GM12801 (cell line): ENCODE results near the gene KRTAP2-4.
"Not testable (repeated sequence)": the region's sequence is repeated elsewhere in the genome, so short reads cannot be mapped to it uniquely, and the experiment has no call there.

Experiments
- CTCF ChIP-seq: IDR thresholded peaks from one replicate; pipeline ENCODE4 v1.5.1; 2011; ENCODE audit warnings: control low read depth; ENCODE audit not compliant: insufficient read length; ENCODE audit errors: extremely low read depth

The KRTAP2-4 gene

GRCh38 chr17:41065829-41066624 lies at the start of gene KRTAP2-4:
Gene KRTAP2-4, minus strand, starts transcription at chr17:41065879. Its CDS starts 34 bp downstream, at chr17:41065845.
- TF ChIP-seq CTCF: no peak

GRCh38 chr17:41111151-41111885 lies 45.6 kb upstream of the KRTAP2-4 start:
- TF ChIP-seq CTCF: no peak

GRCh38 chr17:41107941-41108450 lies 42.3 kb upstream of the KRTAP2-4 start:
- TF ChIP-seq CTCF: no peak

- not testable (repeated sequence) for TF ChIP-seq CTCF
Observed at GRCh38 chr17:41105347-41105746, 39.7 kb upstream of the KRTAP2-4 start, which contains the start of gene KRTAP4-9. Gene KRTAP4-9, plus strand, starts transcription at chr17:41105389. Its CDS starts 0 bp downstream, at chr17:41105389.

GRCh38 chr17:41103896-41104295 lies 38.2 kb upstream of the KRTAP2-4 start:
- no peak for TF ChIP-seq CTCF

- TF ChIP-seq CTCF: no peak
Observed at GRCh38 chr17:41101586-41102259, 36.0 kb upstream of the KRTAP2-4 start, which contains the start of gene KRTAP4-16. Gene KRTAP4-16, minus strand, starts transcription at chr17:41102209. Its CDS starts 0 bp downstream, at chr17:41102209.

- TF ChIP-seq CTCF: no peak
Observed at GRCh38 chr17:41098481-41098880, 32.8 kb upstream of the KRTAP2-4 start.
